Measurements from ENCODE around the gene SPOCK1. TPM values are rescaled to one million over a fixed set of nuclear protein-coding genes. Genes with fewer than 3 reads are reported as not detected.

The SPOCK1 gene
- total and polyA plus RNA-seq, 9 of the 15 experiments (the other 6 are each of a cell fraction or from before 2014, with no cell fraction given), result 0.01 to 0.35 (median 0.04) TPM; not detected in 6

DNA sequence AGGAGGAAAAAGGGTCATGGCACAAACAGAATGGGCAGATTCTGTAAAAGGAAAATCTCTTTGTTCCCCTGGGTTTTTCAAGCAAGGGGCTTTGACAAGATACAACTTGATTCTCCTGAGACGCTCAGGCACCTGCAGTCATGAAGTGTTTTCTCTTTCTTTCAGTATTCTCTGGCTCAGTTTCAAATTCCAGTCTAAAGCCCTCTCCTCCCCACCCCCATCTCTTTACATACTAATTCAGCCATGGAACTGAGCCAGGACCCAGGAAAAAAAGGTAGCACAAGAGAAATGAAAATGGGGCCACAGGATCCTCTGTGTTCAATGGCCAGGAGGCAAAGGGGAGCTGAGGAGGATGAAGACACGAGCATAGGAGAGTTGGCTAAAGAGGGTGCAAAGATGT is 408.4 kb downstream of the SPOCK1 start:
- Histone ChIP-seq H3K4me3 (no peak overlapping the region), H3K27ac (ENCODE audit: extremely low read depth, low read depth, low read length) (no peak overlapping the region), H3K4me1 (replicated peaks in 1 of 2; ENCODE audit: control insufficient read depth in 2 of 2, insufficient read depth in 2 of 2, low read length in 2 of 2) (no peaks in the 10 kb centered on the region), H3K4me2 (ENCODE audit: insufficient read depth, low read length) (no peak overlapping the region), H3K27me3 (ENCODE audit: control insufficient read depth in 2 of 2, insufficient read depth in 2 of 2, low read length in 2 of 2) (no peaks in the 10 kb centered on the region; a peak in 1 of 5 replicates), H3K9me3 (replicated peaks; ENCODE audit: control insufficient read depth, insufficient read depth, low read depth, low read length) (no peaks in the 10 kb centered on the region), H3K9ac (ENCODE audit: insufficient read depth in 1 of 2, low read depth in 2 of 2, low read length in 2 of 2) (no peak overlapping the region), H3K36me3 (ENCODE audit: control insufficient read depth, insufficient read depth, low read length) (no peaks in the 10 kb centered on the region), H3K9me1 (ENCODE audit: control insufficient read depth, insufficient read depth, low read length) (no peaks in the 10 kb centered on the region), H3K79me2 (ENCODE audit: control insufficient read depth, insufficient read depth, low read length) (no peaks in the 10 kb centered on the region), H2AFZ (ENCODE audit: low read depth, low read length) (no peak overlapping the region), H4K20me1 (replicated peaks; ENCODE audit: control insufficient read depth, insufficient read depth, low read length) (no peaks in the 10 kb centered on the region)
- DNase-seq (ENCODE audit: extremely low read depth in 1 of 4, low spot score in 3 of 4) (no peak), FAIRE-seq (no peak), ATAC-seq (no peak)
- in situ Hi-C loops (cut with MboI), result no loop called here
- BruUV-seq (replicated peaks), result no TSS peak
- TF ChIP-seq MED1 (CRISPR knock-in tag; IDR thresholded peaks at IDR 0.05; ENCODE audit: borderline replicate concordance), result no peak
- TF ChIP-seq DNMT1 (IDR thresholded peaks at IDR 0.05), result no peak
- TF ChIP-seq E2F3 (CRISPR knock-in tag; IDR thresholded peaks at IDR 0.05), result no peak
- TF ChIP-seq SRSF7 (optimal IDR thresholded peaks at IDR 0.05; ENCODE audit: low read depth, low read length), result no peak
- TF ChIP-seq EP400 (IDR thresholded peaks at IDR 0.05), result no peak
- TF ChIP-seq, protein P1, sequence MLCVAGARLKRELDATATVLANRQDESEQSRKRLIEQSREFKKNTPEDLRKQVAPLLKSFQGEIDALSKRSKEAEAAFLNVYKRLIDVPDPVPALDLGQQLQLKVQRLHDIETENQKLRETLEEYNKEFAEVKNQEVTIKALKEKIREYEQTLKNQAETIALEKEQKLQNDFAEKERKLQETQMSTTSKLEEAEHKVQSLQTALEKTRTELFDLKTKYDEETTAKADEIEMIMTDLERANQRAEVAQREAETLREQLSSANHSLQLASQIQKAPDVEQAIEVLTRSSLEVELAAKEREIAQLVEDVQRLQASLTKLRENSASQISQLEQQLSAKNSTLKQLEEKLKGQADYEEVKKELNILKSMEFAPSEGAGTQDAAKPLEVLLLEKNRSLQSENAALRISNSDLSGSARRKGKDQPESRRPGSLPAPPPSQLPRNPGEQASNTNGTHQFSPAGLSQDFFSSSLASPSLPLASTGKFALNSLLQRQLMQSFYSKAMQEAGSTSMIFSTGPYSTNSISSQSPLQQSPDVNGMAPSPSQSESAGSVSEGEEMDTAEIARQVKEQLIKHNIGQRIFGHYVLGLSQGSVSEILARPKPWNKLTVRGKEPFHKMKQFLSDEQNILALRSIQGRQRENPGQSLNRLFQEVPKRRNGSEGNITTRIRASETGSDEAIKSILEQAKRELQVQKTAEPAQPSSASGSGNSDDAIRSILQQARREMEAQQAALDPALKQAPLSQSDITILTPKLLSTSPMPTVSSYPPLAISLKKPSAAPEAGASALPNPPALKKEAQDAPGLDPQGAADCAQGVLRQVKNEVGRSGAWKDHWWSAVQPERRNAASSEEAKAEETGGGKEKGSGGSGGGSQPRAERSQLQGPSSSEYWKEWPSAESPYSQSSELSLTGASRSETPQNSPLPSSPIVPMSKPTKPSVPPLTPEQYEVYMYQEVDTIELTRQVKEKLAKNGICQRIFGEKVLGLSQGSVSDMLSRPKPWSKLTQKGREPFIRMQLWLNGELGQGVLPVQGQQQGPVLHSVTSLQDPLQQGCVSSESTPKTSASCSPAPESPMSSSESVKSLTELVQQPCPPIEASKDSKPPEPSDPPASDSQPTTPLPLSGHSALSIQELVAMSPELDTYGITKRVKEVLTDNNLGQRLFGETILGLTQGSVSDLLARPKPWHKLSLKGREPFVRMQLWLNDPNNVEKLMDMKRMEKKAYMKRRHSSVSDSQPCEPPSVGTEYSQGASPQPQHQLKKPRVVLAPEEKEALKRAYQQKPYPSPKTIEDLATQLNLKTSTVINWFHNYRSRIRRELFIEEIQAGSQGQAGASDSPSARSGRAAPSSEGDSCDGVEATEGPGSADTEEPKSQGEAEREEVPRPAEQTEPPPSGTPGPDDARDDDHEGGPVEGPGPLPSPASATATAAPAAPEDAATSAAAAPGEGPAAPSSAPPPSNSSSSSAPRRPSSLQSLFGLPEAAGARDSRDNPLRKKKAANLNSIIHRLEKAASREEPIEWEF (CRISPR knock-in tag; IDR thresholded peaks at IDR 0.05), result no peak
- no peak for TF ChIP-seq ILK (tag; IDR thresholded peaks at IDR 0.05; ENCODE audit: borderline replicate concordance, low read depth)
- TF ChIP-seq, protein P2, sequence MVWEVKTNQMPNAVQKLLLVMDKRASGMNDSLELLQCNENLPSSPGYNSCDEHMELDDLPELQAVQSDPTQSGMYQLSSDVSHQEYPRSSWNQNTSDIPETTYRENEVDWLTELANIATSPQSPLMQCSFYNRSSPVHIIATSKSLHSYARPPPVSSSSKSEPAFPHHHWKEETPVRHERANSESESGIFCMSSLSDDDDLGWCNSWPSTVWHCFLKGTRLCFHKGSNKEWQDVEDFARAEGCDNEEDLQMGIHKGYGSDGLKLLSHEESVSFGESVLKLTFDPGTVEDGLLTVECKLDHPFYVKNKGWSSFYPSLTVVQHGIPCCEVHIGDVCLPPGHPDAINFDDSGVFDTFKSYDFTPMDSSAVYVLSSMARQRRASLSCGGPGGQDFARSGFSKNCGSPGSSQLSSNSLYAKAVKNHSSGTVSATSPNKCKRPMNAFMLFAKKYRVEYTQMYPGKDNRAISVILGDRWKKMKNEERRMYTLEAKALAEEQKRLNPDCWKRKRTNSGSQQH (CRISPR knock-in tag; IDR thresholded peaks at IDR 0.05), result no peak
- TF ChIP-seq JUND (IDR thresholded peaks at IDR 0.05; ENCODE audit: borderline replicate concordance, low read depth, low read length), result no peak
- TF ChIP-seq JUND (tag; IDR thresholded peaks at IDR 0.05; ENCODE audit: borderline replicate concordance, low read depth, low read length), result no peak
- no peak for TF ChIP-seq ZNF830 (CRISPR knock-in tag; IDR thresholded peaks at IDR 0.05)
- no peak for TF ChIP-seq POLR3A (IDR thresholded peaks at IDR 0.05; ENCODE audit: borderline replicate concordance, extremely low read depth, insufficient read depth, insufficient read length)
- no peak for TF ChIP-seq PHB (CRISPR knock-in tag; IDR thresholded peaks at IDR 0.05)
- TF ChIP-seq SMAD3 (CRISPR knock-in tag; conservative IDR thresholded peaks at IDR 0.05), result no peak
- TF ChIP-seq, protein P3, sequence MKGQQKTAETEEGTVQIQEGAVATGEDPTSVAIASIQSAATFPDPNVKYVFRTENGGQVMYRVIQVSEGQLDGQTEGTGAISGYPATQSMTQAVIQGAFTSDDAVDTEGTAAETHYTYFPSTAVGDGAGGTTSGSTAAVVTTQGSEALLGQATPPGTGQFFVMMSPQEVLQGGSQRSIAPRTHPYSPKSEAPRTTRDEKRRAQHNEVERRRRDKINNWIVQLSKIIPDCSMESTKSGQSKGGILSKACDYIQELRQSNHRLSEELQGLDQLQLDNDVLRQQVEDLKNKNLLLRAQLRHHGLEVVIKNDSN (CRISPR knock-in tag; IDR thresholded peaks at IDR 0.05), result no peak
- no peak for TF ChIP-seq FOXK1 (CRISPR knock-in tag; IDR thresholded peaks at IDR 0.05; ENCODE audit: borderline replicate concordance)
- TF ChIP-seq ZSCAN29 (IDR thresholded peaks at IDR 0.05), result no peak
- 0% methylated on average over 2 of the region's 2 CpGs for WGBS (ENCODE audit: insufficient coverage, low coverage, missing lambda C conversion rate)
- intact Hi-C loops (cut with micrococcal nuclease), result no loop called here
- CTCF ChIA-PET (ENCODE audit: low intra/inter-chr PET ratio), result no interaction called here
- POLR2A ChIA-PET, result no interaction called here
